DND-41 (cell line): ENCODE data around the gene HYAL1.

Experiments
- ATAC-seq: fragments of 200-7000 bp; cut with Tn5 transposase; 3 replicates; pipeline ENCODE4 v1.9.1; 2021; ENCODE audit warnings: low read depth; ENCODE audit not compliant: insufficient read depth
- DNase-seq: peaks from one replicate; pipeline ENCODE4 v3.0.0-alpha.2; 2020
- H2AFZ ChIP-seq: 2 replicates; pipeline ENCODE4 v1.6.0; 2012; ENCODE audit warnings: low read depth, low read length
- H3K27ac ChIP-seq: 2 replicates; pipeline ENCODE4 v1.5.1; 2012; ENCODE audit warnings: low read length, inconsistent platforms
- H3K27me3 ChIP-seq: fragments of 200-600 bp; sonication (generic); 2 replicates; pipeline ENCODE4 v1.6.0; 2012; ENCODE audit warnings: low read length, mild to moderate bottlenecking, inconsistent platforms; ENCODE audit not compliant: insufficient read depth, poor library complexity
- H3K36me3 ChIP-seq: 2 replicates; pipeline ENCODE4 v1.5.1; 2012; ENCODE audit warnings: low read length, inconsistent platforms; ENCODE audit not compliant: insufficient read depth
- H3K4me1 ChIP-seq: 2 replicates; pipeline ENCODE4 v1.5.1; 2012; ENCODE audit warnings: mild to moderate bottlenecking, low read length; ENCODE audit not compliant: insufficient read depth
- H3K4me2 ChIP-seq: 2 replicates; pipeline ENCODE4 v1.6.0; 2012; ENCODE audit warnings: mild to moderate bottlenecking, moderate library complexity, low read length, inconsistent platforms; ENCODE audit not compliant: insufficient read depth
- H3K4me3 ChIP-seq, 2 experiments: fragments of 200-600 bp in 1 of 2; shearing (Covaris generic) in 1 of 2; 2 replicates each; pipeline ENCODE4 v1.5.1; 2012 to 2016; ENCODE audit warnings: inconsistent platforms in 2 of 2, low read length in 2 of 2, mild to moderate bottlenecking in 2 of 2, low read depth in 1 of 2, moderate library complexity in 1 of 2
- H3K79me2 ChIP-seq: 2 replicates; pipeline ENCODE4 v1.6.0; 2012; ENCODE audit warnings: low read length, inconsistent platforms; ENCODE audit not compliant: insufficient read depth
- H3K9ac ChIP-seq: 2 replicates; pipeline ENCODE4 v1.6.0; 2012; ENCODE audit warnings: low read depth, mild to moderate bottlenecking, inconsistent platforms, low read length, moderate library complexity
- H3K9me3 ChIP-seq: 2 replicates; pipeline ENCODE4 v1.5.1; 2012; ENCODE audit warnings: low read length, moderate library complexity, mild to moderate bottlenecking, inconsistent platforms; ENCODE audit not compliant: insufficient read depth, severe bottlenecking
- H4K20me1 ChIP-seq: 2 replicates; pipeline ENCODE4 v1.6.0; 2012; ENCODE audit warnings: low read length; ENCODE audit not compliant: insufficient read depth
- EZH2 ChIP-seq: IDR thresholded peaks from 3 replicates; pipeline ENCODE4 v1.6.1; 2012; ENCODE audit warnings: borderline replicate concordance, low read depth, mild to moderate bottlenecking, moderate library complexity, low read length, inconsistent platforms; ENCODE audit not compliant: severe bottlenecking
- TF ChIP-seq, protein P1 (sequence below): IDR thresholded peaks from 2 replicates; pipeline ENCODE4 v1.5.1; 2012; ENCODE audit warnings: borderline replicate concordance, low read length, moderate library complexity, mild to moderate bottlenecking; ENCODE audit not compliant: poor library complexity, severe bottlenecking; ENCODE audit errors: extremely low read depth

The HYAL1 gene

DNA sequence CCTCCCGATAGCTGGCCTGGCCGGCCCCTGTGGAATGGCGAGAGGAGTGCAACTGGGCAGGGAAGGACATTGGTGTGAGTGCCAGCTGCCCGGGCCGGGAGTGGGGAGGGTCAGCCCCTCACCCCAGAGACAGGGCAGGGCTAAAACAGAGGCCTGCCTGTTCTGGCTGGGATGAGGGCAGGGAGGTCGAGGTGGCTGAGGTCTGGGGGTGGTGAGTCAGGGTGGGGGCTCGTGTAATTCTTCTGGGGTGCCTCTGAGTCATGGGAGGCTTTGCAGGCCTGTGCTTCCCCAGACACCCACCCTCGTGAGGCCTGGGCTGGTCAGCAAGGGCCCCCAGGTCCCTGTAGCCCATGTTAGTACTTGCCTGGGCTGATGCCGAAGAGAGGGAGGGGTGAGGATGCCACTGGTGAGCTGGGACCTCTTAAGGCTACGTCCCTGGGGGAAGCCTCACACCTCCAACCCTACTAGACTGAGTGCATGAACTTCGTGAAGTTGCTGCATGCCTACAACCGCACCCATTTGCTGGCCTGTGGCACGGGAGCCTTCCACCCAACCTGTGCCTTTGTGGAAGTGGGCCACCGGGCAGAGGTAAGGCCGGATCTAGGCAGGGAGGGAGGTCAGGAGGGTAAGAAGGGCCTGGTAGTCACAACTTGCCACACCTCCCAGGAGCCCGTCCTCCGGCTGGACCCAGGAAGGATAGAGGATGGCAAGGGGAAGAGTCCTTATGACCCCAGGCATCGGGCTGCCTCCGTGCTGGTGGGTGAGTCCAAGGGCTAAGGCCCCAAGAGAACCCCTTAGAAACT, 32.8 kb downstream of the HYAL1 start:
- Histone ChIP-seq H3K4me2 (no peak overlapping the region), H3K4me3 (no peak overlapping the region), H2AFZ (no peak overlapping the region), H4K20me1 (no peaks in the 10 kb centered on the region), H3K27me3 (peaks cover 14% of the 10 kb centered on the region), H3K27ac (no peak overlapping the region), H3K36me3 (no peaks in the 10 kb centered on the region), H3K4me1 (peaks cover 8% of the 10 kb centered on the region), H3K9me3 (no peaks in the 10 kb centered on the region), H3K79me2 (no peaks in the 10 kb centered on the region), H3K9ac (no peak overlapping the region)
- TF ChIP-seq, protein P1, sequence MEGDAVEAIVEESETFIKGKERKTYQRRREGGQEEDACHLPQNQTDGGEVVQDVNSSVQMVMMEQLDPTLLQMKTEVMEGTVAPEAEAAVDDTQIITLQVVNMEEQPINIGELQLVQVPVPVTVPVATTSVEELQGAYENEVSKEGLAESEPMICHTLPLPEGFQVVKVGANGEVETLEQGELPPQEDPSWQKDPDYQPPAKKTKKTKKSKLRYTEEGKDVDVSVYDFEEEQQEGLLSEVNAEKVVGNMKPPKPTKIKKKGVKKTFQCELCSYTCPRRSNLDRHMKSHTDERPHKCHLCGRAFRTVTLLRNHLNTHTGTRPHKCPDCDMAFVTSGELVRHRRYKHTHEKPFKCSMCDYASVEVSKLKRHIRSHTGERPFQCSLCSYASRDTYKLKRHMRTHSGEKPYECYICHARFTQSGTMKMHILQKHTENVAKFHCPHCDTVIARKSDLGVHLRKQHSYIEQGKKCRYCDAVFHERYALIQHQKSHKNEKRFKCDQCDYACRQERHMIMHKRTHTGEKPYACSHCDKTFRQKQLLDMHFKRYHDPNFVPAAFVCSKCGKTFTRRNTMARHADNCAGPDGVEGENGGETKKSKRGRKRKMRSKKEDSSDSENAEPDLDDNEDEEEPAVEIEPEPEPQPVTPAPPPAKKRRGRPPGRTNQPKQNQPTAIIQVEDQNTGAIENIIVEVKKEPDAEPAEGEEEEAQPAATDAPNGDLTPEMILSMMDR: no peak
- TF ChIP-seq EZH2: no peak
- DNase-seq: no peak
- ATAC-seq: no peak

DNA sequence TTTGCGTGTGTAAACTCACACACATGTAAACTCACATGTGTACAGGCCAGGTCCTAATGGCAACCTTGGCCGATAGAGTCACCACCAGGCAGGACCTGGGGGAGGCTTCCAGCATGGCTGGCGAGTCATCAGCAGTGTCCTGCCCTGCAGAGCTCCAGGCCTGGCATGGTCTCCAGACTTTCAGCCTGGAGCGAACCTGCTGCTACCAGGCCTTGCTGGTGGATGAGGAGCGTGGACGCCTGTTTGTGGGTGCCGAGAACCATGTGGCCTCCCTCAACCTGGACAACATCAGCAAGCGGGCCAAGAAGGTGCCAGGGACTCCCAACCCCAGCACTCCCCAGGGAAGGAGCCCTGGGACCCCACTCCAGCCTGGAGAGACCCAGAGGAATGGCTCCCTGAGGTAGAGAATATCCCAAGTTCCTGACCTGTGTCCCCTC, 33.4 kb downstream of the HYAL1 start:
- DNase-seq (no peak), ATAC-seq (no peak)
- H3K4me3 ChIP-seq: no peak overlapping the region
- no peaks in the 10 kb centered on the region for H3K36me3 ChIP-seq
- no peak overlapping the region for H3K4me2 ChIP-seq
- TF ChIP-seq EZH2: no peak
- TF ChIP-seq, protein P1: no peak
- H3K4me1 ChIP-seq: peaks cover 8% of the 10 kb centered on the region
- no peak overlapping the region for H2AFZ ChIP-seq
- no peaks in the 10 kb centered on the region for H3K79me2 ChIP-seq
- H4K20me1 ChIP-seq: no peaks in the 10 kb centered on the region
- H3K9me3 ChIP-seq: no peaks in the 10 kb centered on the region
- peaks cover 8% of the 10 kb centered on the region for H3K27me3 ChIP-seq
- H3K27ac ChIP-seq: no peak overlapping the region
- H3K9ac ChIP-seq: no peak overlapping the region

DNA sequence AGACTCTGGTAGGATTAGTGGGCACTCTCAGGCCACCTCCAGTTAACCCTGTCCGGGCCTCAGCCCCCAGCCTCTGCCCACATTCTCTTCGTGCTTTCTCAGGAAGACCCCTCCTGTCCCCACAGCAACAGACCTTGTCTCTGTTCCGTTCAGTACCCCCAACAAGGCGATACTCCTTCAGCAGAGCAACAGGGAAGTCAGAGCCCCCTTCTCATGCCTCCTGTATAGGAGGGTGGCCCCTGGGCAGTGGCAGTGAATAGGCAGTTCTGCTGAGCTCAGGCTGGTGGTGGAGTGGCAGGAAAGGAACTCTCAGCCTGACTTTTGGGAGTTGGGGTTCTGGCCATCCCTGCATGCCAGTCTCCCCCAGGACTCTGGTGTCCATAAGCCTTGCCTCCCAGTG, 33.9 kb downstream of the HYAL1 start:
- DNase-seq (no peak), ATAC-seq (no peak)
- H3K4me1 ChIP-seq: peaks cover 8% of the 10 kb centered on the region
- H3K4me2 ChIP-seq: no peak overlapping the region
- H3K9me3 ChIP-seq: no peaks in the 10 kb centered on the region
- no peak overlapping the region for H3K4me3 ChIP-seq
- H3K36me3 ChIP-seq: no peaks in the 10 kb centered on the region
- no peak overlapping the region for H3K27ac ChIP-seq
- TF ChIP-seq, protein P1: no peak
- TF ChIP-seq EZH2: no peak
- H3K79me2 ChIP-seq: no peaks in the 10 kb centered on the region
- peaks cover 3% of the 10 kb centered on the region for H3K27me3 ChIP-seq
- H2AFZ ChIP-seq: no peak overlapping the region
- no peak overlapping the region for H3K9ac ChIP-seq
- H4K20me1 ChIP-seq: no peaks in the 10 kb centered on the region
